Skeletal muscle satellite cell (primary cell): Measurements from ENCODE around the gene G6PD.

Source experiments
- H3K27me3 ChIP-seq: 2 replicates; pipeline ENCODE4 v1.7.0; 2013; ENCODE audit warnings: low read length; ENCODE audit not compliant: control insufficient read depth, insufficient read depth
- H3K36me3 ChIP-seq: 2 replicates; pipeline ENCODE4 v1.7.0; 2013; ENCODE audit warnings: mild to moderate bottlenecking, control low read depth, low read length; ENCODE audit not compliant: insufficient read depth
- H3K4me1 ChIP-seq: 2 replicates; pipeline ENCODE4 v1.7.0; 2013; ENCODE audit warnings: low read length; ENCODE audit not compliant: control insufficient read depth, insufficient read depth
- H3K4me2 ChIP-seq: 2 replicates; pipeline ENCODE4 v1.7.0; 2013; ENCODE audit warnings: mild to moderate bottlenecking, low read length
- H3K4me3 ChIP-seq: 2 replicates; pipeline ENCODE4 v1.7.0; 2013; ENCODE audit warnings: low read length
- H3K9ac ChIP-seq: 2 replicates; pipeline ENCODE4 v1.7.0; 2013; ENCODE audit warnings: mild to moderate bottlenecking, low read depth, low read length, moderate library complexity
- H3K9me3 ChIP-seq: replicated peaks from 2 replicates; pipeline ENCODE4 v1.7.0; 2013; ENCODE audit warnings: mild to moderate bottlenecking, control low read depth, low read length

G6PD gene

DNA sequence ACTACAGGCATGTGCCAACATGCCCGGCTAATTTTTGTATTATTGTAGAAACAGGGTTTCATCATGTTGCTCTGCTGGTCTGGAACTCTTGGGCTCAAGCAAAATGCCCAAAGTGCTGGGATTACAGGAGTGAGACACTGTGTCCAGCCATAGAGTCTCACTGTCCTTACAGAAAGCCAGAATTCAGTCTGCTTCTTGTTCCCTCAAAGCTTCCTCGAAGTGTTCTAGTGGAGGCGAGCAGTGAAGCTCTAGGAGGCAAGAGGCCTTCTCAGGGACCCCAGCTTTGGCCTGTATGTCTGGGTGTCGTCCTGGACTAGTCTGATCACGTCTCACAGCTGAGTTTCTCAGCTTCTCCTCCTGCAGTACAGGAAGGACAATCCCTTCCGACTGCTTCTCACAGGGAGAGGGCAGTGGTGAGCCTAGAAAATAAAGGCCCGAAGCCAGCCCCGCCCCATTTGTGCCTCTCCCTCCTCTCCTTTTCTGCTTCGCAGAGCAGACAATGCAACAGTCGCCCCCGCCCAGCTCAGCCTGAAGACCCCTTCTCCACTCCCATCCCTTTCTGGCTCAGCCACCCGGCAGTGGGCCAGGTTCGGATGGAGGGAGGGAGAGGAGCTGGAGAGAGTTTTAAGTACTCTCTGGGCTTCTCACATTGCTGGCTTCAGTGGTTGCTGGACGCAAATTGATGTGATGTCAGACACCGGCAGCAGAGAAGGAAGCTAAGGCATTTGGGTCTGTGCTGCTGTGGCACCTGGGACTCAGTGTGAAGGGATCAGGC, 19.6 kb downstream of the G6PD start:
- Histone ChIP-seq H3K9ac (peak overlapping the region; percentile 71), H3K9me3 (no peaks in the 10 kb centered on the region), H3K4me2 (peak overlapping the region; percentile 81), H3K4me1 (peaks cover 14% of the 10 kb centered on the region), H3K27me3 (no peaks in the 10 kb centered on the region), H3K4me3 (peak overlapping the region; percentile 65), H3K36me3 (peaks cover 6% of the 10 kb centered on the region)

DNA sequence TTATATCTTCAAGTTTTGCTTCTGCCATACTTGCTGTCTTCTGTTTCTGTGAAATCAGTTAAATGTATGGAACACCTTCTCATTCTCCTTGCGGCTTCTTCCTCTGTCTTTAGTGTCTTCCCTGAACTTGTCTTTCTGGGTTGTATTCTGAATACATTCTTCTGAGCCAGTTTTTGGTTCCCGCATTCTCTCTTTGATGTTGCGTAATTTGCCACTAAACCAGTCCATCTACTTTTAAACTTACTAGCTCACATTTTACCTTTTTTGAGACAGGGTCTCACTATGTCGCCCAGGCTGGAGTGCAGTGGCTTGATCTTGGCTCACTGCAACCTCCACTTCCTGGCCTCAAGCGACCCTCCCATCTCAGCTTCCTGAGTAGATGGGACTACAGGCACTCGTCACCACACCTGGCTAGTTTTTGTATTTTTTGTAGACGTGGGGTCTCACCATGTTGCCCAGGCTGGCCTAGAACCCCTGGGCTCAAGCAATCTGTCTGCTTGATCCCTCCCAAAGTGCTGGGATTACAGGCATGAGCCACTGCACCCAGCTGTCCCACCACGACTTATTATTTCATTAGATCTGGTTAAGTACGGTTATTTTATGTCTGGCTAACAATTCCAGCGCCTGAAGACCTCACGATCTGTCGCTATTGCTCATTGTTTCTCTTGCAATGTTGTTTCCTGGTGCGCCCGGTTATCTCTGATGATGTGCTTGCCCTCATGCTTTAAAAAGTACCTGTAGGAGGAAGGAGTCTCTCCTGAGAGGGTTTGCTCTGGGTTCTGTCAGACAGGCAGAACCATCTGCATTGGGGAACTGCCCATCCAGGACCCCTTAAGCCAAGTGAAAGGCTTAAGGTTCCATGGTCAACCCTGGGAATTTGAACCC, 20.8 kb downstream of the G6PD start:
- Histone ChIP-seq H3K4me2 (no peak overlapping the region), H3K27me3 (no peaks in the 10 kb centered on the region), H3K9ac (no peak overlapping the region), H3K36me3 (peaks cover under 1% of the 10 kb centered on the region), H3K4me3 (no peak overlapping the region), H3K4me1 (peaks cover 14% of the 10 kb centered on the region), H3K9me3 (no peaks in the 10 kb centered on the region)

DNA sequence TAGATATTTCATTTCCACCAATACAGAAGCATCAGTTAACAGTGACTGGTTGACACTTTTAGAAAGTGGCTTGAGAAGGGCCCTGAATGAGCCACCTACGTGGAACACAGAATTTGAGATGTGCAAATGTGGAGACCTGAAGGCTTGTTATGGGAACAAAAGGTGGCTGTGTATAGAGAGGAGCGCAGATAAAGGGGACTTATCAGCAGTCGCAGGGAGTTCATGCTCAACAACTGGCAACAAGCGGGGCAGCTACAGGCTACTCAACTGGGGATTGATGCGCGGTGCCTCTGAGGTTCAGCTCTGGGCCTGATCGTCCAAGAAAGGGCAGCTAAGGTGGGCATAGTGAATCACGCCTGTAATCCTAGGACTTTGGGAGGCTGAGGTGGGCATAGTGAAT, 27.3 kb downstream of the G6PD start:
- H3K36me3 ChIP-seq = no peaks in the 10 kb centered on the region
- no peak overlapping the region for H3K9ac ChIP-seq
- no peaks in the 10 kb centered on the region for H3K9me3 ChIP-seq
- no peak overlapping the region for H3K4me3 ChIP-seq
- no peaks in the 10 kb centered on the region for H3K27me3 ChIP-seq
- H3K4me1 ChIP-seq = peaks cover 10% of the 10 kb centered on the region
- H3K4me2 ChIP-seq = no peak overlapping the region

DNA sequence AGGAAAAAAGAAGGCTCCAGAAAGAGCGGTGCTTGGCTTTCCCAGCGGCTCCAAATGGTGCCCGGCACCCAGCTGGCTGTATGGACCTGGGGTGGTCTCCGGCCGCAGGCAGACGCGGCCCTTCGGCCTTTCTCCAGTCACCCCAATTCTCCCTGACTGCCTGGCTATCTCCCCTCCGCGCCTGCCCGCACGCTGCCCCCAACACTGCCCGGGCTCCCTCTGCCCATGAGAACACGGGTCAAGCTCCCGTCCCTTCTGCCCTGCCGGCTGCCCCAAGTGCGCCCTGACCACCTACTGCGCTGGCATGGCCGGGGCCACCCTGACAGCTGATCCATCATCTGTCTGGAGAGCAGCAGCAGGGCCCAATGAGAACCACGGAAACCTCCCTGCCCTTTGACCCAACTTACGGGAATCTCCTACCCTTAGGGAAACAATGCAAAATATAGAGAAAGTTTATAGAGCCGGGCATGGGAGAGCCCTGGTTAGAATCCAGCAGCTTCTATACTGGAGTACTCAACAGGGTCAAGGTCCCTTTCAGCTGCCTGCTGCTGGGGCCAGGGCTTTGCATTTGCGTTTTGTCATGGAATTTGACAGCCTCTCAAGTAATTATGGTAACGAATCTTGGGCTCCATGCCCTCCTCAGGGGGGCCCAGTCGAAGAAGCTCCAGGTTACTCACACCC, 29.4 kb downstream of the G6PD start:
- Histone ChIP-seq H3K4me3 (peak overlapping the region; percentile 66), H3K27me3 (no peaks in the 10 kb centered on the region), H3K9me3 (no peaks in the 10 kb centered on the region), H3K4me2 (peak overlapping the region; percentile 81), H3K36me3 (no peaks in the 10 kb centered on the region), H3K9ac (peak overlapping the region; percentile 71), H3K4me1 (peaks cover 10% of the 10 kb centered on the region)

DNA sequence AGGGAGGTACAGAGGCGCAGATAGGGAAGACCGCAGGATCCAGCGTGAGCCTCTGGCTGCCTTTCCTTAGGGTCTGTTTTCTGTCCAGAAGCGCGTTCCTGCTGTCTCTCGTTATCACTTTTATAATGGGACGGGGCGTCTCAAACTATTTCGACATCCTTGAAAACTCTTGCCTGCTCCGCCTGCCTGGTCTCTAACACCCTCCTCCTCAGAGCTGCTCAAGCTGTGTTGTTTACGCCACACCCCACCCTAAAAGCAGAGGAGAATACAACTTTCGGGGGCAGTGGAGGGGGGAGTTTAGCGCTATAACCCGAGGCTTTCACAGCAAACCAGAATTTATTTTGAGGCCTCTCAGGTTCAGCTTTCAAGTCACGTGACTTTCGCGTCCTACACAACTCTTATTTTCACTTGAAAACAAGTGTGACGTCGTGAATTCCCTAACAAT, 30.0 kb downstream of the G6PD start:
- no peaks in the 10 kb centered on the region for H3K9me3 ChIP-seq
- peak overlapping the region; percentile 81 for H3K4me2 ChIP-seq
- H3K9ac ChIP-seq = peak overlapping the region; percentile 71
- peak overlapping the region; percentile 66 for H3K4me3 ChIP-seq
- peaks cover 10% of the 10 kb centered on the region for H3K4me1 ChIP-seq
- H3K36me3 ChIP-seq = no peaks in the 10 kb centered on the region
- no peaks in the 10 kb centered on the region for H3K27me3 ChIP-seq

DNA sequence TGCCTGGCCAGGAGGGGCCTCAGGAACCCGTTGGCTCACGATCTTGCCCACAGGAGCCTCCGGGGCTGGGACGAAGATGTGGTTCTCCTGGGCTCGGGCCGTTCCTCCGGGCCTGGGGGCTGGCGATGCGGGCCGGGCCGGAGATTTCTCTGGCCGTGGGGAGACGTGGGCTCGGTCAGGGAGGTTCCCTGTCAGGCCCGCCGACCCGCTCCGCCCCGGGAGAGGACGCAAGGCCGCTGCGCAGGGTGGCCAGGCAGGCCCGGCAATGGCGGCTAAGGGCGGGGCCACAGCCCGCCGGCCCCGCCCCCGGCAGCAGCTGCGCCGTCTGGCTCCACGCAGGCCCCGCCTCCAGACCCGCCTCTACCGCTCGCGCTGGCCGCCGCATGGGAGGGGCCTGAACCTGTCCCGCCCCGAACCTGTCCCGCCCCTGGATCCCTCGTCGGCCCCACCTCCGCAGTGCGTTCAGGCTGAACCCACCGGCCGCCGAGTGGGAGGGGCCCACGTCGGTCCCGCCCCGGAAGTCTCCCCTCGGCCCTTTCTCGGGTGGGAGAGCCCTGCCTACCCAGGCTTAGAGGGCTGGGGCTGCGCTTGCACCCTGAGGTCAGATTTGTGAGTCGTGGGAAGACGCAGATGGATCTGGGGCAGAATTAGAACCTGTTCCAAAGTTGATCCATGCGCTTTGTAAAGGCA, 30.5 kb downstream of the G6PD start, which contains the start of gene FAM3A:
Gene FAM3A, minus strand, starts transcription at position 267 of the 690 bp plus-strand sequence. CDS start 460 bp downstream, outside the sequence.
- peak within 1 kb of the TSS; percentile 87 for H3K4me3 ChIP-seq
- H3K4me2 ChIP-seq = peak within 1 kb of the TSS; percentile 81
- H3K9me3 ChIP-seq = no peaks in the 10 kb centered on the region
- peaks cover 10% of the 10 kb centered on the region for H3K4me1 ChIP-seq
- peak within 1 kb of the TSS; percentile 94 for H3K9ac ChIP-seq
- H3K36me3 ChIP-seq = no peaks in the 10 kb centered on the region
- no peaks in the 10 kb centered on the region for H3K27me3 ChIP-seq

DNA sequence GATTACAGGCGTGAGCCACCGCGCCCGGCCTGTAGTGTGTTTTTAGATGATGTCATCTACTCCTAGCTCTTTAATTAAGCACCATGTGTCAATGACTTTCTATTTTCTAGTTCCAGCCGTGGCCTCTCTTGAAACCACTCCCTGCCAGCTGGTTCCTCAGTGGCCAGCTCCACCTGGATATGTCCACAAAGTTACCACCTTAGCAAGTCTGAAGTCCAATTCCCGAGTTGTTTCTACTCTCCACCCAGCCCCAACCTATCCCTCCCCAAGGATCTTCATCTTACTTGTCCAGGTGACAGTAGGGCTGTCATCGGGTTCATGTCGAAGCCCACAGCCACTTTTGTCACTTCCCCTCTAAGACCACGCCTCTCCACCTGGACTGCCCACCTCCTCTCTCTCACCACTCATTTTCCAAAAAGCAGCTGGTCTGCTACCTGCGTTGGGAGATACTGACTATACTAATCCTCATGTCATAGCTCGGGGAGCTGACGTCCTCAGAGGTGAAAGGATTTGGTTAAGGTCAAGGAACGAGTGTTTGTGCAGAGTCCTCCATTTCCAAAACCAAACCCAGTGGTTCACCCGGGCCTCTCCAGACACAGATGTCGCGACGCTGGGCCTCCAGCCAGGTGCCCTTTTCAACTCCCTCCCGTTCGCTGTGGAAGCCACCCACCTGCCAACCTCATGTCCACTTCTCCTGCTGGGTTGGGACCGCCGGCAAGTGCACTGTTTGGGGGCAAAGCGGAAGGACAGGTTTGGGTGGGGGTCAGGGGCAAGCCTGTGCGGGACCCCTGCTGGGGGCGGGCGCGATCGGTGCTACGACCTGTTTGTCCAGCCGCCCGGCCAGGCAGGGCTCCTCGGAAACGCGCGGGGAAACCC, 31.3 kb downstream of the G6PD start:
- Histone ChIP-seq H3K4me3 (peak overlapping the region; percentile 87), H3K4me2 (peak overlapping the region; percentile 79), H3K4me1 (peaks cover 10% of the 10 kb centered on the region), H3K9me3 (no peaks in the 10 kb centered on the region), H3K27me3 (no peaks in the 10 kb centered on the region), H3K9ac (peak overlapping the region; percentile 94), H3K36me3 (no peaks in the 10 kb centered on the region)

DNA sequence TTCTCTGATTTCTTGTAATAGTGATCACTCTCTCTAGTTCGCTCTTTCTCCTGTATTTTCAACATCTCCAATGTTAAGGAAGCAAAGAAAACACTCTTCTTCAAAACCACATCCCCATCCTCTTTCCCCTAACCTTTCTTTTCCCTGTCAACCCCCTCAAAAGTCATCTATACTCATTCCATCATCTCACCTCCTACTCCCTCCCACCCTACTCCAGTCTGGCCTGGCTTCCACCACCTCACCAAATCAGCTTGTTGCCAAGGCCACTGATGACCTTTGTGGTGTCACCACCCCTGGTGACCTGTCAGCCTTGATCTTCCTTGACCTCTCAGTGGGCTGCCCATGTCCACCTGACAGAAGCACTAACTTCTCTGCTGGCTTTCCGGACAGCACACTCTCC, 32.9 kb downstream of the G6PD start:
- Histone ChIP-seq H3K27me3 (no peaks in the 10 kb centered on the region), H3K4me1 (peaks cover 10% of the 10 kb centered on the region)

DNA sequence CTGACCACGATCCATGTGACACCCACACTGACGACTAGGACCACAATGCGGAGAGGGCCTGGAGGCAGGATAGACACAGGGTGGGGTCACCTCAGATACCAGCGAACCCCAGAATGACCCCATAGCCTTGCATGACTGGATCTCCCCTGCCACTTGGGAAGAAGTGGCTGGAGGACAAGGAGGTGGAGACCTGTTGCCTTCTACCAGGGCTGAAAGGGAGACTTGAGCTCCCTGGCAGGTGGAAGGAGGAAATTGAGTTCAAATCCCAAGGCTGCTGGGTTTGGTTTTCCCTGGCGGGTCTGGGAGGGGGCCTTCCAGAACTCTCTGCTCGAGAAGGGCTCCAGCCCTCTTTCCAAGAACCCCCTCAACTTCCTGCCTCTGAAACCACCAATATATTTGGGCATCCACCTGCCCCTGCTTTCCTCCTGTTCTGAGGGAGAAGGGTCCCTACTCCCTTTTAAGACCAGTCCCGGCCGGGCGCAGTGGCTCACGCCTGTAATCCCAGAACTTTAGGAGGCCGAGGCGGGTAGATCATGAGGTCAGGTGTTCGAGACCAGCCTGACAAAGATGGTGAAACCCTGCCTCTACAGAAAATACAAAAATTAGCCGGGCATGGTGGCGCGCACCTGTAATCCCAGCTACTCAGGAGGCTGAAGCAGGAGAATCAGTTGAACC, 33.6 kb downstream of the G6PD start:
- H3K27me3 ChIP-seq = no peaks in the 10 kb centered on the region
- H3K36me3 ChIP-seq = no peaks in the 10 kb centered on the region
- H3K4me2 ChIP-seq = no peak overlapping the region
- H3K4me3 ChIP-seq = no peak overlapping the region
- H3K9ac ChIP-seq = no peak overlapping the region
- peaks cover 10% of the 10 kb centered on the region for H3K4me1 ChIP-seq
- H3K9me3 ChIP-seq = peaks cover 5% of the 10 kb centered on the region

More for the DNA sequence above, 32.9 kb downstream of the G6PD start:
- H3K36me3 ChIP-seq = no peaks in the 10 kb centered on the region
- peaks cover 5% of the 10 kb centered on the region for H3K9me3 ChIP-seq
- no peak overlapping the region for H3K4me2 ChIP-seq
- H3K4me3 ChIP-seq = no peak overlapping the region
- no peak overlapping the region for H3K9ac ChIP-seq

DNA sequence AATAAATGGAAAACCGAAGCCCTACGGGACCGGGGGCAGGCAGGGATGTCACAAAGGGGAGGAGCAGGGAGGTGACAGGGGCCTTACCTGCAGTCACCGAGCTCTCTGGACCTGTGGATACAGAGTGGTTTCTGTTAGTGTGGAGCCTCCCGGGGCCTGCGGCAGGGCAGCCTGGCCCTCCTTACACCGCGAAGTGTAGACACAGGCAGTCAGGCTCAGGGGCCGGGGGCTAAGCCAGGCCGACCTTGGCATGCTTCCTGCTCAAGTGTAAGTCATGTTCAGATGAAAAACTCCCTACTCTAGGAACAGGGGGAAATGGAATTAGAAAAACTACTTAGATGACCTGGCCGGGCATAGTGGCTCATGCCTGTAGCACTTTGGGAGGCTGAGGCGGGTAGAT, 34.9 kb downstream of the G6PD start:
- no peaks in the 10 kb centered on the region for H3K36me3 ChIP-seq
- H3K9ac ChIP-seq = no peak overlapping the region
- H3K4me3 ChIP-seq = no peak overlapping the region
- no peaks in the 10 kb centered on the region for H3K27me3 ChIP-seq
- peaks cover 5% of the 10 kb centered on the region for H3K9me3 ChIP-seq
- H3K4me1 ChIP-seq = peaks cover 3% of the 10 kb centered on the region
- no peak overlapping the region for H3K4me2 ChIP-seq
